ENCODE results near the gene GLI1.
"Not testable (repeated sequence)": the region's sequence is repeated elsewhere in the genome, so short reads cannot be mapped to it uniquely, and the experiment has no call there.

The GLI1 gene

DNA sequence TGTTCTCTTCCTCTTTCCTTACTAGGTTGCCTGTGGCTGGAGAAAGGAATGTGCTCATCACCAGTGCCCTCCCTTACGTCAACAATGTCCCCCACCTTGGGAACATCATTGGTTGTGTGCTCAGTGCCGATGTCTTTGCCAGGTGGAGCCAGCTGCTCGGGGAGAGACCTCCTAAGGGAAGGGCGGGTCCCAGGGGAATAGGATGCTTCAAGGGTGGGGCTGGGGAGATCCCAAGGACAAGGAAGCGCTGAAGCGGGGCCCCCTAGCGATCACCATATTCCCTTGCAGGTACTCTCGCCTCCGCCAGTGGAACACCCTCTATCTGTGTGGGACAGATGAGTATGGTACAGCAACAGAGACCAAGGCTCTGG, 38.5 kb downstream of the GLI1 start:
- no peak for DNase-seq (ENCODE audit: low read depth)

DNA sequence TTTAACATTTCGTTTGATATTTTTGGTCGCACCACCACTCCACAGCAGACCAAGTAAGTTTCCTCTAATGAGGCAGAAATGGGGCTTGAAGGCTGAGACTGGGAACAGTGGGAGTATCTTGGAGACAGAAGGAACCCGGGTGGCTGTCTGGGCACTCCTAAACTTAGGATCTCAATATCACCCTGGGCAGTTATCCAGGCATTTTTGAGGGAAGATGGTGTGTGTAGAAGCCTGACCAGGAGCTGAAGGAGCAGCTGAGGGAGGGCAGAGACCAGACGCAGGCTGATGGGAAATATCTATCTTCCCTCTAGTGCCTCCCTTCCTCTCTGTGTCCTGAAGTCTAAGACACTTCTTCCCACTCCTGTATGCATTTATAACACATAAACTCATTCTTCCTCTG, 39.0 kb downstream of the GLI1 start:
- DNase-seq (ENCODE audit: low read depth): no peak

- DNase-seq (ENCODE audit: low read depth): no peak
Measured at GRCh38 chr12:57500213-57500612, 40.6 kb downstream of the GLI1 start.

DNA sequence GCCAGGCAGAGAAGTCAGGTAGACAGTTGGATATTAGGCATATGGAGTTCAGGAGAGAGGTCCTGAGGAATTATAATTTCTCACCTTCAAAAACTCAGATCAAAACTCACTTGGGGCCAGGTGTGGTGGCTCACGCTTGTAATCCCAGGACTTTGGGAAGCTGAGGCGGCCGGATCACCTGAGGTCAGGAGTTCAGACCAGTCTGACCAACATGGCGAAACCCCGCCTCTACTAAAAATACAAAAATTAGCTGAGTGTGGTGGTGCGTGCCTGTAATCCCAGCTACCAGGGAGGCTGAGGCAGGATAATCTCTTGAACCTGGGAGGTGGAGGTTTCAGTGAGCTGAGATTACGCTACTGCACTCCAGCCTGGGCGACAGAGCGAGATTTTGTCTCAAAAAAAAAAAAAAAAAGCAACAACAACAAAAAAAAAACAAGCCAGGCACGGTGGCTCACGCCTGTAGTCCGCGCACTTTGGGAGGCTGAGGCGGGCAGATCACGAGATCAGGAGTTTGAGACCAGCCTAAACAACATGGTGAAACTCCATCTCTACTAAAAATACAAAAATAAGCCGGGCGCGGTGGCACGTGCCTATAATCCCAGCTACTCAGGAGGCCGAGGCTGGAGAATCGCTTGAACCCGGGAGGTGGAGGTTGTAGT, 42.9 kb downstream of the GLI1 start:
- DNase-seq (ENCODE audit: low read depth): not testable (repeated sequence)

DNA sequence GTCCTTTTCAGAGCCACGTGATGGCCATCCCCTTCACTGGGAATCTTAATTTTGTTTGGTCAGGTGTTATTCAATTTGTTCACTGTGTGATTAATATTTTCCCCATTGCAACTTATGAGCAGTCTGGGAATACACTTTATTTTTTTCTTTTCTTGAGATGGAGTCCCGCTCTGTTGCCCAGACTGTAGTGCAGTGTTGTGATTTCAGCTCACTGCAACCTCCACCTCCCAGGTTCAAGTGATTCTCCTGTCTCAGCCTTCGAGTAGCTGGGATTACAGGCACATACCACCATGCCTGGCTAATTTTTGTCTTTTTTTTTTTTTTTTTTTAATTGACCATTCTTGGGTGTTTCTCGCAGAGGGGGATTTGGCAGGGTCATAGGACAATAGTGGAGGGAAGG, 47.0 kb downstream of the GLI1 start:
- DNase-seq (ENCODE audit: low read depth): not testable (repeated sequence)

DNA sequence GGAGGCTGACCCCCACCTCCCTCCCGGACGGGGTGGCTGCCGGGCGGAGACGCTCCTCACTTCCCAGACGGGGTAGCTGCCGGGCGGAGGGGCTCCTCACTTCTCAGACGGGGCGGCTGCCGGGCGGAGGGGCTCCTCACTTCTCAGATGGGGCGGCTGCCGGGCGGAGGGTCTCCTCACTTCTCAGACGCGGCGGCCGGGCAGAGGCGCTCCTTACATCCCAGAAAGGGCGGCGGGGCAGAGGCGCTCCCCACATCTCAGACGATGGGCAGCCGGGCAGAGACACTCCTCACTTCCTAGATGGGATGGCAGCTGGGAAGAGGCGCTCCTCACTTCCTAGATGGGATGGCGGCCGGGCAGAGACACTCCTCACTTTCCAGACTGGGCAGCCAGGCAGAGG, 48.2 kb downstream of the GLI1 start:
- not testable (repeated sequence) for DNase-seq (ENCODE audit: low read depth)

DNA sequence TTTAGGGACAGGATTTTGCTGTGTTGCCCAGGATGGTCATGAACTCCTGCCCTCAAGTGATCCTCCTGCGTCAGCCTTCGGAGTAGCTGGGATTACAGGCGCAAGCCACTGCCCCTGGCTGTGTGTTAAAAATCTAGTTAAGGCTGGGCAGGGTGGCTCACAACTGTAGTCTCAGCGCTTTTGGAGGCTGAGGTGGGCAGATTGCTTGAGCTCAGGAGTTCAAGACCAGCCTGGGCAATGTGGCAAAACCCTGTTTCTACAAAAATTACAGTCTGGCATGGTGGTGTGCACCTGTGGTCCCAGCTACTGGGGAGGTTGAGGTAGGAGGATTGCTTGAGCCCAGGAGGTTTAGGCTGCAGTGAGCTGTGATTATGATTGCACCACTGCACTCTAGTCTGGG, 51.6 kb downstream of the GLI1 start:
- no peak for DNase-seq (ENCODE audit: low read depth)

DNA sequence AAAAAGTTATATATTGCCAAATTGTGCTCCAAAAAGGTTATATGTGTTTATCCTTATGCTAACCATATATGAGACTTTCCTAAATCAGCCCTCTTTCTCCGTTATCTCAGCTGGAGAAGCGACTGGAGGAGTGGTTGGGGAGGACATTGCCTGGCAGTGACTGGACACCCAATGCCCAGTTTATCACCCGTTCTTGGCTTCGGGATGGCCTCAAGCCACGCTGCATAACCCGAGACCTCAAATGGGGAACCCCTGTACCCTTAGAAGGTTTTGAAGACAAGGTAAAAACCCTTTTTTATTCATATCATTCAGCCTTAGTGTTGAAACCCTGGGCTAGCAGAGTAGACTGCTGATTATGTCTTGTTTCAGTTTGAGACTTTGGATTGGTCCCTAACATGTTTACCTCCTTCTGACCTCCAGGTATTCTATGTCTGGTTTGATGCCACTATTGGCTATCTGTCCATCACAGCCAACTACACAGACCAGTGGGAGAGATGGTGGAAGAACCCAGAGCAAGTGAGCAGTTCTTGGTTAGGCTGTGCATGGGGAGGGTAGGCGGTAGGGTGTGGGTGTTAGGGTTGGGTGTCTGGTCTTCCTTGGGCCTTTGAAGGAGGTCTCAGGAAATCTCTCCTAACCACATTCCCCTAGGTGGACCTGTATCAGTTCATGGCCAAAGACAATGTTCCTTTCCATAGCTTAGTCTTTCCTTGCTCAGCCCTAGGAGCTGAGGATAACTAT, 52.2 kb downstream of the GLI1 start:
- DNase-seq (ENCODE audit: low read depth): no peak

- DNase-seq (ENCODE audit: low read depth): no peak
Measured at GRCh38 chr12:57512665-57513064, 53.1 kb downstream of the GLI1 start.

GRCh38 chr12:57513266-57513665, 53.7 kb downstream of the GLI1 start:
- DNase-seq (ENCODE audit: low read depth): no peak

GRCh38 chr12:57513677-57514076, 54.1 kb downstream of the GLI1 start:
- DNase-seq (ENCODE audit: low read depth): not testable (repeated sequence)

DNA sequence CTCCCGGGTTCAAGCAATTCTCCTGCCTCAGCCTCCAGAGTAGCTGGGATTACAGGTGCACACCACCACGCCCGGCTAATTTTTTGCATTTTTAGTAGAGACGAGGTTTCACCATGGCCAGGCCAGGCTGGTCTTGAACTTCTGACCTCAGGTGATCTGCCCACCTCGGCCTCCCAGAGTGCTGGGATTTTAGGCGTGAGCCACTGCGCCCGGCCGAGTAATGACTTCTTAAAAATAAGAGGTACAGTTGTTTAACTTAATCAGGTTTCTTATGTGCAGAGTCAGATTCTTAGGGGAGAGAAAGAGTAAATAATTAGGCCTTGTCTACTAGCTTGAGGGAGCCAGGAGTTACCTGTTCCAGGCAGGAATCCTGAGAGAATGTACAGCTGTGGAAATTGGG, 54.7 kb downstream of the GLI1 start:
- not testable (repeated sequence) for DNase-seq (ENCODE audit: low read depth)

DNA sequence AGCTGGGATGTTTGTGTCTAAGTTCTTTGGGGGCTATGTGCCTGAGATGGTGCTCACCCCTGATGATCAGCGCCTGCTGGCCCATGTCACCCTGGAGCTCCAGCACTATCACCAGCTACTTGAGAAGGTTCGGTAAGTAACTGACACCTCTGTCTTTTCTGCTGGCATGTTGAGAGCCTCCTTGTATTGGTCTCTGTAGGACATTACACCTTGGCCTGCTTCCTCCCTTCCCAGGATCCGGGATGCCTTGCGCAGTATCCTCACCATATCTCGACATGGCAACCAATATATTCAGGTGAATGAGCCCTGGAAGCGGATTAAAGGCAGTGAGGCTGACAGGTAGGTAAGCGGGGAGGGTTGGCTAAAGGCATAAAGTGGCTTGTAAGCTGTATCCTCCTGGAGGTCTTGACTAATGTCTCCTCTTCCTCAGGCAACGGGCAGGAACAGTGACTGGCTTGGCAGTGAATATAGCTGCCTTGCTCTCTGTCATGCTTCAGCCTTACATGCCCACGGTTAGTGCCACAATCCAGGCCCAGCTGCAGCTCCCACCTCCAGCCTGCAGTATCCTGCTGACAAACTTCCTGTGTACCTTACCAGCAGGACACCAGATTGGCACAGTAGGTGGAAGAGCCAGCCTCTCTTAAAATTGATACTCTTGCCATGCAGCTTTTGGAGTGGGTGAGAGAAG, 55.3 kb downstream of the GLI1 start:
- DNase-seq (ENCODE audit: low read depth): no peak

- no peak for DNase-seq (ENCODE audit: low read depth)
Measured at GRCh38 chr12:57515408-57515933, 55.9 kb downstream of the GLI1 start.

GRCh38 chr12:57515934-57516541, 56.5 kb downstream of the GLI1 start:
- DNase-seq (ENCODE audit: low read depth): no peak

GRCh38 chr12:57516617-57517153, 57.1 kb downstream of the GLI1 start:
- DNase-seq (ENCODE audit: low read depth): no peak

GRCh38 chr12:57517187-57517586, 57.6 kb downstream of the GLI1 start:
- DNase-seq (ENCODE audit: low read depth): peak; percentile 53

- not testable (repeated sequence) for DNase-seq (ENCODE audit: low read depth)
Measured at GRCh38 chr12:57517718-57518117, 58.1 kb downstream of the GLI1 start.

DNA sequence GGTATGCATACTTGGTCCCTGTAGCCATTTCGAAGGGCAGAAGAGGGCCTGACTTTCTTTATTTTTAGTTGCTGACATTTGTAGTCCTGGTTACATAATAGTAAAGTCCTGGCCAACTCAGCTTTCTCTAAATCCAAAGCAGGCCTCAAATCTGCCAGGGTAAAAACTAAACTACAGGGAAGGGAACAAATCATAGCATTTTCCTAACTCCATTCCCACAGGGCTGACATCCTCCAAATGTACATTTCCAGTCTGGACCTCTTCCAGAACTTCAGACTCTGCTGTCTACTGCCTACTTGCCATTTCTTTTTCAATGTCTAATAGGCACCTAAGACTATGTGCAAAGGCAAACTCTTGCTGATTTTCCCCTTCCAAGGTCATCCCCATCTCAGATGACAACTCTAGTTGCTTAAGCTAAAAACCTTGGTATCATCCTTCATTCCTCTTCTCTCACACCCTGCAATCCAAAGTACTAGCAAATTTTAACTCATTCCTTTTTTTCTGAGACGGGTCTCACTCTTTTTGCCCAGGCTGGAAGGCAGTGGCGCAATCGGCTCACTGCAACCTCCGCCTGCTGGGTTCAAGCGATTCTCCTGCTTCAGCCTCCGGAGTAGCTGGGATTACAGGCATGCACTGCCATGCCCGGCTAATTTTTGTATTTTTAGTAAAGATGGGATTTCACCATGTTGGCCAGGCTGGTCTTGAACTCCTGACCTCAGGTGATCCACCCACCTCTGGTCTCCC, 58.8 kb downstream of the GLI1 start:
- no peak for DNase-seq (ENCODE audit: low read depth)

GRCh38 chr12:57518920-57519795, 59.6 kb downstream of the GLI1 start:
- no peak for DNase-seq (ENCODE audit: low read depth)

DNA sequence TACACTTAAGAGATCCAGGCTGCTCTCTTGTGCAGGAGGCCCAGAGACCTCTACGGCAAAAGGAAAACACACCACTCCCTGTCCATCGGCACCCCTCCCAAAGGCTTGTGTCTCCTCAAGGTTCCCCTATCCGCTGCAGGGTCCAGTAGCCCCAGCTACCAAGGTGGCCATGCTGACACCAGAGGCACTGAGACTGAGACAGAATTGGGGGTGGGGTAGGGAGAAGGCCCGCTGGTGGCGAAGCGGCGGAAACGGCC, 60.1 kb downstream of the GLI1 start:
- DNase-seq (ENCODE audit: low read depth): no peak
